Activated naive CD4-positive, alpha-beta T cell treated with anti-CD3 and anti-CD28 coated beads, Interleukin-2, amount 10 ng/mL, durations not matched to agents 7 days and 5 days (primary cell): ENCODE data around the gene TIPRL.
"Not testable (repeated sequence)": the region's sequence is repeated elsewhere in the genome, so short reads cannot be mapped to it uniquely, and the experiment has no call there.

Experiments used
- CTCF ChIA-PET: fragments of 350-600 bp; sonication (Branson Sonifier 250); formaldehyde crosslinking; loops from one replicate; lab custom pipeline; 2021; ENCODE audit warnings: antibody characterized with exemption; lab: Charles Lee
- DNase-seq: peaks from one replicate; pipeline ENCODE4 v3.0.0-alpha.2; 2020
- H3K27ac Mint-ChIP-seq: one replicate; pipeline ENCODE4 v1.8.0; 2021; ENCODE audit warnings: mild to moderate bottlenecking, moderate library complexity, mixed read lengths
- H3K27me3 Mint-ChIP-seq: one replicate; pipeline ENCODE4 v1.8.0; 2021; ENCODE audit warnings: mild to moderate bottlenecking, mixed read lengths
- H3K36me3 Mint-ChIP-seq: one replicate; pipeline ENCODE4 v1.8.0; 2021; ENCODE audit warnings: mixed read lengths
- H3K4me1 Mint-ChIP-seq: one replicate; pipeline ENCODE4 v1.8.0; 2021; ENCODE audit warnings: mixed read lengths
- H3K4me3 Mint-ChIP-seq: one replicate; pipeline ENCODE4 v1.8.0; 2021; ENCODE audit warnings: mild to moderate bottlenecking, moderate library complexity, mixed read lengths
- H3K9me3 Mint-ChIP-seq: one replicate; pipeline ENCODE4 v1.8.0; 2021; ENCODE audit warnings: mixed read lengths

The TIPRL gene

DNA sequence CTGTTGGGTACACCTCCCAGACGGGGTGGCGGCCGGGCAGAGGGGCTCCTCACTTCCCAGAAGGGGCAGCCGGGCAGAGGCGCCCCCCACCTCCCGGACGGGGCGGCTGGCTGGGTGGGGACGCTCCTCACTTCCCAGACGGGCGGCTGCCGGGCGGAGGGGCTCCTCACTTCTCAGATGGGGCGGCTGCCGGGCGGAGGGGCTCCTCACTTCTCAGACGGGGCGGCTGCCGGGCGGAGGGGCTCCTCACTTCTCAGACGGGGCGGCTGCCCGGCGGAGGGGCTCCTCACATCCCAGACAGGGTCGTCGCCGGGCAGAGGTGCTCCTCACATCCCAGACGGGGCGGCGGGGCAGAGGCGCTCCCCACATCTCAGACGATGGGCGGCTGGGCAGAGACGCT lies 28.9 kb downstream of the TIPRL start:
- CTCF ChIA-PET, H3K4me3 Mint-ChIP-seq, H3K4me1 Mint-ChIP-seq, H3K9me3 Mint-ChIP-seq, DNase-seq, H3K27me3 Mint-ChIP-seq, H3K27ac Mint-ChIP-seq: not testable (repeated sequence)
- peaks cover 24% of the 10 kb centered on the region for H3K36me3 Mint-ChIP-seq

DNA sequence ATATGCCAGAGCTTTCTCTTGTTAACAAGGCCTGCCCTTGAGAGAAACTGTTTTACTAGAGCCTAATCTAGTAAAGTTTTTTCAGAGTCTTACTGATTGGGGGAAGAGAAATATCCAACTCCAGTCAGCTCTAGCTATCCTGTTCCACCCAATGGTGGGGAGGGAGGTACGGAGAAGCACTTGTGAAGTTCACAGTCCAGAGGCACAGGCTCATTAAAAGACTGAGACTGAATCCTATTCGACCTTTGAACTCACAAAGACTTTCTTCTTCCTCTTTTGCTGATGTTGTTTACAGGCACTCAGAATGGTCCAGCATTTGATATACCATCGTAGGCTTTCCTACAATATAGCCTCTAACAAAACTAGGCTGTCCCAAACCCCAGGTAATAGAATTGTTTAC lies 31.6 kb downstream of the TIPRL start:
- Mint-ChIP-seq H3K27ac (no peak overlapping the region), H3K36me3 (peaks cover 7% of the 10 kb centered on the region), H3K4me1 (no peaks in the 10 kb centered on the region), H3K27me3 (no peaks in the 10 kb centered on the region), H3K4me3 (no peak overlapping the region), H3K9me3 (peaks cover 12% of the 10 kb centered on the region)
- no peak for DNase-seq
- CTCF ChIA-PET = no interaction called here

DNA sequence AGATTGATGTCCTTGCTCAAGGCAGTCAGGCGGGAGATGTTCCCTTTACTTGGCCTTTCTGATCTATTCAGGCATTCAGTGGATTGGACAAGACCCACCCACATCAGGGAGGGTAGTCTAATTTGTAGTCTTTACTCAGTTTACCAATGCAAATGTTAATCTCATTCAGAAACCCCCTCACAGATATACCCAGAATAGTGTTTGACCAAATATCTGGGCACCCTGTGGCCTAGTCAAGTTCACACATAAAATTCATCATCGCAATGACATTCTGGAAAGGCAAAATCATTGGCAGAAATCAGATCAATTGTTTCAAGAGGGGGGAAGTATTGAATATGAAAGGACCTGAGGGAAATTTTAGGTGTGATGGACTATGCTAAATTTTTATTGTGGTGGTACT lies 34.6 kb downstream of the TIPRL start:
- Mint-ChIP-seq H3K27me3 (no peaks in the 10 kb centered on the region), H3K4me3 (no peak overlapping the region), H3K27ac (no peak overlapping the region), H3K9me3 (peaks cover 12% of the 10 kb centered on the region), H3K36me3 (no peaks in the 10 kb centered on the region), H3K4me1 (no peaks in the 10 kb centered on the region)
- DNase-seq = no peak
- CTCF ChIA-PET = no interaction called here

DNA sequence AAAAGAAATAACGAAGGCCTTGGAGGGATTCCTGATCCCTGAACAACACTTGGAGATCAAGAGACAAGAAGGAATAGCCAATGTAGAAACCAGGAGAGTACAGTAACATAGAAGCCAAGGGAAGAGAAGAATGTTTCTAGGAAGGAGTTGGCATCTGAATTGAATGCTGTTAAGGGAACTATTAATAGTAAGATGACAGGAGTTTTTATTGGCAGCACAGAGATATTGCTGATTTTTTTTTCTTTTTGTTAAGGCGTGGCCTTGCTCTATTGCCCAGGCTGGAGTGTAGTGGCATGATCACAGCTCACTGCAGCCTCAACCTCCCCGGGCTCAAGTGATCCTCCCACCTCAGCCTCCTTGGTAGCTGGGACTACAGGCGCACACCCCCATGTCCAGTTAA lies 37.4 kb downstream of the TIPRL start:
- Mint-ChIP-seq H3K9me3 (peaks cover 8% of the 10 kb centered on the region), H3K27me3 (no peaks in the 10 kb centered on the region), H3K4me1 (no peaks in the 10 kb centered on the region), H3K4me3 (no peak overlapping the region), H3K27ac (no peak overlapping the region), H3K36me3 (no peaks in the 10 kb centered on the region)
- CTCF ChIA-PET = no interaction called here
- no peak for DNase-seq

DNA sequence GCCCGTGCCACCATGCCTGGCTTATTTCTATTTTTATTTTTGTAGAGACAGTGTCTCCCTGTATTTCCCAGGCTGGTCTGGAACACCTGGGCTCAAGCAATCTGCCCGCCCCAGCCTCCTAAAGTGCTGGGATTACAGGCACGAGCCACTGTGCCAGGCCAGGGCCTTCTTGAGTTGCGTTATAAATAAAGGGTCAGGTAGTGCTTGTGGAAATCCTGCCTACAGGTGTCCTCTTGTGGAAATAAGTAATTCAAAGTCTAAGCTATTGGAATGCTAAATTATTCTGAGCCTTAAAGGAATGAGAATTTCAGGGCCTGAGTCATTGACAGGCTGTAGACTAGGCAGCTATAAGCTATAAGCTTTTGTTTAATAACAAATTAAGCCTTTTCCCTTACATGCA lies 38.9 kb downstream of the TIPRL start:
- Mint-ChIP-seq H3K36me3 (no peaks in the 10 kb centered on the region), H3K27ac (no peak overlapping the region), H3K4me3 (no peak overlapping the region), H3K4me1 (no peaks in the 10 kb centered on the region), H3K27me3 (peaks cover 5% of the 10 kb centered on the region), H3K9me3 (peaks cover 4% of the 10 kb centered on the region)
- CTCF ChIA-PET = interaction anchor here (0.6 to 1.9 kb wide), 2 partner anchors 16 to 17 kb away, joined by 3 to 7 read pairs; no protein-coding TSS in a partner anchor
- DNase-seq = no peak

DNA sequence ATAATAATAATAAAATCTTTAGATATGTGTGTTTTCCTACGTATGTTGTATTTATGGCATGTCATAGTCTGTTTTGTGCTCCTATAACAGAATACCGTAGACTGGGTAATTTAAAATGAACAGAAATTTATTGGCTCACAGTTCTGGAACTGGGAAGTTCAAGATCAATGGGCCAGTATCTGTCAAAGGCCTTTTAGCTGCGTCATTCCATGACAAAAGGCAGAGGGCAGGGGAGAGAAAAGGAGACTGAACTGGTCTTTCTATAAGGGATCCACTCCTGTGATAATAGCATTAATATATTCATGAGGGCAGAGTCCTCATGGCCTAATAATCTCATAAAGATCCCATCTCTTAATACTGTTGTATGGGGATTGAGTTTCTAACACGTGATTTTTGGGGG lies 39.9 kb downstream of the TIPRL start:
- no peak for DNase-seq
- H3K27me3 Mint-ChIP-seq = peaks cover 14% of the 10 kb centered on the region
- peaks cover 2% of the 10 kb centered on the region for H3K9me3 Mint-ChIP-seq
- H3K4me1 Mint-ChIP-seq = no peaks in the 10 kb centered on the region
- H3K4me3 Mint-ChIP-seq = no peak overlapping the region
- CTCF ChIA-PET = interaction anchor here (0.8 to 1.9 kb wide), 2 partner anchors 8 to 16 kb away, joined by 3 to 7 read pairs; no protein-coding TSS in a partner anchor
- H3K27ac Mint-ChIP-seq = no peak overlapping the region
- no peaks in the 10 kb centered on the region for H3K36me3 Mint-ChIP-seq

- CTCF ChIA-PET = no interaction called here
These were observed 41.7 kb downstream of the TIPRL start for GRCh38 chr1:168220470-168220871.

DNA sequence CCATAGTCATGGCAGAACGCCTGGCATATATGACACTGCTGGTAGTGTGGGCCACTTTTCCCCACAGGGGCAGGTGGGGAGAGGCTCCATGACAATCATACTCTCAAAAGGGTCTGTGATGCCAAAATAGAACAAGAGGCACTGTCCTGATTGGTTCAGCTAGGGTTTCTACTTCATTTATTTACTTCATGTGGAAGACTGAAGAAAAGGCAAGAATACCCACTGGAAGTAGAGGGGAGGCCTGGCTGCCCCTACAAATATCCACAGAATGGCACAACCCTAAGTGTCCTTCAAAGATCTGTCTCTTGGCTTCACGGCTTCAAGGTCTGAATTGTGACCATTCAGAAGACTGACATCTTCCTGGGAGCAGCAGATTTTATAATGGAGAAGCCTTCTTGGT lies 42.5 kb downstream of the TIPRL start:
- CTCF ChIA-PET = no interaction called here
- Mint-ChIP-seq H3K4me3 (no peak overlapping the region), H3K27me3 (peaks cover 24% of the 10 kb centered on the region), H3K9me3 (no peaks in the 10 kb centered on the region), H3K27ac (no peak overlapping the region), H3K36me3 (no peaks in the 10 kb centered on the region), H3K4me1 (peaks cover 13% of the 10 kb centered on the region)
- no peak for DNase-seq

More at GRCh38 chr1:168220470-168220871, 41.7 kb downstream of the TIPRL start:
- Mint-ChIP-seq H3K4me1 (peaks cover 12% of the 10 kb centered on the region), H3K9me3 (no peaks in the 10 kb centered on the region), H3K4me3 (no peak overlapping the region), H3K36me3 (no peaks in the 10 kb centered on the region), H3K27me3 (peaks cover 24% of the 10 kb centered on the region), H3K27ac (no peak overlapping the region)
- no peak for DNase-seq

- peaks cover 24% of the 10 kb centered on the region for H3K27me3 Mint-ChIP-seq
- CTCF ChIA-PET = no interaction called here
- DNase-seq = no peak
- peaks cover 30% of the 10 kb centered on the region for H3K4me1 Mint-ChIP-seq
- H3K36me3 Mint-ChIP-seq = peaks cover 16% of the 10 kb centered on the region
- H3K4me3 Mint-ChIP-seq = no peak overlapping the region
- no peak overlapping the region for H3K27ac Mint-ChIP-seq
- no peaks in the 10 kb centered on the region for H3K9me3 Mint-ChIP-seq
These were observed 44.5 kb downstream of the TIPRL start for GRCh38 chr1:168223261-168223660.

DNA sequence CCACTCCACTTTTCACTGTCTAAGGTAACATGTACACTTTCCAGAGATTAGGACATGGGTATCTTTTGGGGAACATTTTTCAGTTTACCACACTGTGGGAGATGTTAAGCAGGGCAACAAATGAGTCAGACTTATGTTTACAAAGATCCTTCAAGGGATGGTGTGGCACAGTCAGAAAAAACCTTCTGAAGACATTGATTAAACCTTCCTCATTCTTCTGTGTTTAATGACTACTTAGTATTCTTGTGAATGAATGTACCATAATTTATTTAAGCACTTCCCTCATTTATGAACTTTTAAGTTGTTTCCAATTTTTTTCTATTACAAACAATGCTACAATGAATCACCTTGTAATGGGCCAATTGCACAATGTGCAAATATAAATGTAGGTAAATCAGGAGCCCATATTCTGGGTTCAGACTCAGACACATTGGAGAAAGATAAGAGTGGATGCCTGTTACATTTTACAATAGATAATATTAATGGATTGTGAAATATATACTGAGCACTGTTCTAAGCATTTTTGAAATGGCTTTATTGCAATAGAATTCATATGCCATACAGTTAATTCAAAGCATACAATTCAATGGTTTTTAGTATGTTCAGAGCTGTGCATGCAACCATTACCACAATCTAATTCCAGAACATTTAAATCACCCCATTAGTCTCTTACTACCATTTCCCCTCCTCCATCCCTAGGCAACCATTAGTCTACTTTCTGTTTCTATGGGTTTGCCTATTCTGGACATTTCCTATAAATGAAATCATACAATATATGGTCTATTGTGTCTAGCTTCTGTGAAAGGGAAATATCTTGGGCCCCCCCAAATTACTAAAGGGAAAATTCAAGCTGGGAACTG lies 45.1 kb downstream of the TIPRL start:
- H3K4me3 Mint-ChIP-seq = no peak overlapping the region

DNA sequence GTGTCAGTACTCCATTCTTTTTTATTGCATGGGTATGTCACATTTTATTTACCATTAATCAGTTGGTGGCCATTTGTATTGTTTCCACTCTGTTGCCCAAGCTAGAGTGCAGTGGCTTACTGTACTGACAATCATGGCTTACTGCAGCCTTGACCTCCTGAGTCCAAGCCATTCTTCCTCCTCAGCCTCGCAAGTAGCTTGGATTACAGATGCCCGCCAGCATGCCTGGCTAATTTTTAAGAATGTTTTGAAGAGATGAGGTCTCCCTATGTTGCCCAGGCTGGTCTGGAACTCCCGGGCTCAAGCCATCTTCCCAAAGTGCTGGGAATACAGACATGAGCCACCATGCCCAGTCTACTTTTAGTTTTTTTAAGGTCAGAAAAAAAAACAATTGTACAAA lies 46.2 kb downstream of the TIPRL start:
- H3K9me3 Mint-ChIP-seq = no peaks in the 10 kb centered on the region
- peaks cover 24% of the 10 kb centered on the region for H3K27me3 Mint-ChIP-seq
- H3K4me1 Mint-ChIP-seq = peaks cover 46% of the 10 kb centered on the region
- H3K36me3 Mint-ChIP-seq = peaks cover 32% of the 10 kb centered on the region
- no peak for DNase-seq
- H3K4me3 Mint-ChIP-seq = peak overlapping the region; percentile 96
- H3K27ac Mint-ChIP-seq = peak overlapping the region; percentile 25
- CTCF ChIA-PET = interaction anchor here (1.6 to 1.8 kb wide), 2 partner anchors 10 to 143 kb away, joined by 4 to 13 read pairs; no protein-coding TSS in a partner anchor

More for the DNA sequence above, 45.1 kb downstream of the TIPRL start:
- DNase-seq = no peak
- CTCF ChIA-PET = interaction anchor here (1.6 to 1.8 kb wide), 2 partner anchors 11 to 142 kb away, joined by 4 to 13 read pairs; no protein-coding TSS in a partner anchor
- H3K9me3 Mint-ChIP-seq = no peaks in the 10 kb centered on the region
- peak overlapping the region; percentile 8 for H3K27ac Mint-ChIP-seq
- peaks cover 24% of the 10 kb centered on the region for H3K27me3 Mint-ChIP-seq
- peaks cover 22% of the 10 kb centered on the region for H3K36me3 Mint-ChIP-seq
- peaks cover 37% of the 10 kb centered on the region for H3K4me1 Mint-ChIP-seq

GRCh38 chr1:168225476-168226190 lies 46.9 kb downstream of the TIPRL start, which contains the start of gene SFT2D2:
Gene SFT2D2 (plus strand): TSS chr1:168226004. CDS start chr1:168226080, 76 bp downstream.
- CTCF ChIA-PET = interaction anchor here (0.6 to 1.8 kb wide), 5 partner anchors 7 to 213 kb away, joined by 3 to 15 read pairs (median 4); no protein-coding TSS in a partner anchor
- peak; percentile 84 for DNase-seq
- H3K27ac Mint-ChIP-seq = peak within 1 kb of the TSS; percentile 91
- peak within 1 kb of the TSS; percentile 96 for H3K4me3 Mint-ChIP-seq
- peaks cover 33% of the 10 kb centered on the region for H3K36me3 Mint-ChIP-seq
- no peaks in the 10 kb centered on the region for H3K9me3 Mint-ChIP-seq
- peaks cover 24% of the 10 kb centered on the region for H3K27me3 Mint-ChIP-seq
- peaks cover 46% of the 10 kb centered on the region for H3K4me1 Mint-ChIP-seq

DNA sequence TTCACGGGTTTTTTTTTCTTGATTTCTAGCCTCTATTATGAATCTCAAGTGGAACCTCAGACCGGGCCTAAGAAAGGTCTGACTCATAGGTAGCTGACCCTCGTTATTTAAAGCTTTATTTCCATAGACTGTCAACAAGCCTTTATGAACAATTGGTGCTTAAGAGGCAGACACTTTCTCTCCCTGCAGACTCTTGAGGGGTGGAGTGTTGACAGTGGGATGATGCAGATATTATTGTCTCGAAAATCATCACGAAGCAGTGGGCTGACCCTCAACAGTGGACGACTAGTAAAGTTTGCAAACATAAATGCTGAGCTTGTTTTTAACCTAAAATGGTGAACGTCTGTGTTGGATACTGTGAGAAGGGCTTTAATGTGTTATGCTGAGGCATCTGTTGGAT lies 48.9 kb downstream of the TIPRL start:
- Mint-ChIP-seq H3K9me3 (no peaks in the 10 kb centered on the region), H3K36me3 (peaks cover 45% of the 10 kb centered on the region), H3K4me3 (peak overlapping the region; percentile 96), H3K4me1 (peaks cover 57% of the 10 kb centered on the region), H3K27me3 (peaks cover 20% of the 10 kb centered on the region), H3K27ac (no peak overlapping the region)
- DNase-seq = no peak
- CTCF ChIA-PET = interaction anchor here (1.7 to 2.4 kb wide), 3 partner anchors 8 to 115 kb away, joined by 3 to 15 read pairs (median 7); no protein-coding TSS in a partner anchor

DNA sequence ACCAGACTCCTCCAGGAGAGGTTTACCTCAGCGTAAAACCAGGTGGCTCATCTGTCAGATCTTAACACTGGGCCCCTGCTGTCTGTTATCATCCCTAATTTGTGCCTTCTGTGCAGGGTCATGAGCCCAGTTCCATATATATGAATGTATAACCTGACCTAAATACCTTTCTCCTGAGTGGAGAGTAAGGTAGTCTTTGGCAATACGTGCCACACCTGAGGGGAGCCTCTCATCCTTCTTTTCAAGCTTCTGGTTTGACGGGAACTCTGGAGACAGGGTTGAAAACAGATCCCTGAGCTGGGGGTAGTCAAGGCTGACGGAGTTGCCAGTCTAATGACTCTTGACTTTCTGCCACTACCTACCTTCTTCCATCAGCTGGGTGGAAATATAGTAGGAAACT lies 51.1 kb downstream of the TIPRL start:
- Mint-ChIP-seq H3K4me3 (no peak overlapping the region), H3K27me3 (peaks cover 6% of the 10 kb centered on the region), H3K27ac (no peak overlapping the region), H3K36me3 (peaks cover 63% of the 10 kb centered on the region), H3K9me3 (no peaks in the 10 kb centered on the region), H3K4me1 (peaks cover 59% of the 10 kb centered on the region)
- no peak for DNase-seq
- CTCF ChIA-PET = interaction anchor here (1.1 kb wide), 1 partner anchor 113 kb away, joined by 3 read pairs; no protein-coding TSS in a partner anchor
